HG03097 (cell line): ENCODE data around the gene FBXL7.

Experiments
- ATAC-seq: cut with Tn5 transposase; IDR thresholded peaks from one replicate; pipeline ENCODE4 v1.9.1; 2021; ENCODE audit not compliant: unreplicated experiment, low FRiP score

FBXL7 gene

DNA sequence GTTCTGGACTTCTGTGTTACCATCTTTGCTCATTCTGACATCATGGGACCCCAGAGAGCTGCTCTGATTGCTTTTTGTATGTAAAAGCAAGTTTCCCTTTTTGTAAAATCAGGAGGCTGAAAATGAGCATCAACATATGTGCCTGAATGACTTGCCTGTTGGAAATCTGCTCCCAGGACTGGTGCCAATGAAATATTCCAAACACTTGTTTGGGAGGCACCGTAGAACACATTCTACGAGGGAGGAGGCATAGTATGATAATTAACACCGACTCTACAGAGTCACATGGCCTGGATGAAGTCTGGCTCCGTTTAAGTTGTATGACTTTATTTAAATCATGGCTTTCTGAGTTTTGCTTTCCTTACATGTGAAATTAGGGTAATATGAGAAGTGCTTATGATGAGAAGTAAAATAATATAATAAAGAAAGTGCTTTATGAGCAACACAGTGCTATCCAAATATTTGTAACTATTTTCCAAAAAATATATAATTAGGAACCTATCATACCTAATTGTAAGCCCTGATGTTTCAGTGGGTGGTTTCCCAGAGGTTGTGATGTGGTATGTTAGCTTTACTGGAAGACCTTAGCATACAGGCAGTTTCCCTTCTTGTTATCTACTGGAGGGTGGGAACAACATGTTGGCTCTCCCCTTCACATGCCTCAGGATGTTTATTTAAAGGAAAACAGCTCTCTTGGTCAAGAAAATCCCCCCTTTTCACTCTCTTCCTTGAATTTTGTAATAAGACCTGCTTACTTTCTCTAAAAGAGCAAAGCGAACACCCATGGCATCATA is 238.1 kb downstream of the FBXL7 start:
- no peak for ATAC-seq

DNA sequence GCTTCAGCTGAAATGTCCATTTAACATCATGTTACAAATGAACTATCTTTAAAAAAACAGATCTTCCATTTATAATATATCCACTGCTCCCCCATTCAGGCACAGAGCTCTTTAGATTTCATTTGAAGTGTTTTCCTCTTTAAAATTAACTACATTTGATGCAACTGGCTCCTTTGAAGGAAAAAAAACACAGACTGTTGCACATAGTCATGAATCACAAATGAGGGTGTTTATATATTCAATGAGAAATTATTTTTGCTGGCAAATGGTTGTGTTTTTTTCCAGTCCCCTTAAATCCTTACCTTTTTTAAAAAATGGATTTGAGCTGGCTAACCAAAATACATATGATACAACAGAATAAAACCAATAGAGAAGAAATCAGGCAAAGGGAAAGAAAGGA is 240.4 kb downstream of the FBXL7 start:
- no peak for ATAC-seq

DNA sequence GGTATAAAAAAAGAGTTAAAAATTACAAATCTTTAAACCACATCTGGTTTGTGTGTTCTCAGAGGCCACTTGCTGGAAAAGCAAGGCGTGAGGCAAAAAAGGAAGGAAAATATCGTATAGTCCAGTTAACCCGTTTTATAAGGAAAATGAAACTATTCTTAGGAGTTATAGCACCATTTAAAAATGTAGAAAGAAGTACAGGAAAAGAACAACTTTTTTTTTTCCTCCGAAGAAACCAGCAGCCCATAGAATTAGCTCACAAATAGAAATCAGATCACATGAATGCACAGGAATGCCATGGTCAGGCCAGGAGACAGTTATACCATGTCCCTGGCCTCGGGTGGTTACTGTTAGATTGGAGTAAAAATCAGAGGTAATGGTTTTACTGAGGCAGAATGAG is 241.6 kb downstream of the FBXL7 start:
- no peak for ATAC-seq

DNA sequence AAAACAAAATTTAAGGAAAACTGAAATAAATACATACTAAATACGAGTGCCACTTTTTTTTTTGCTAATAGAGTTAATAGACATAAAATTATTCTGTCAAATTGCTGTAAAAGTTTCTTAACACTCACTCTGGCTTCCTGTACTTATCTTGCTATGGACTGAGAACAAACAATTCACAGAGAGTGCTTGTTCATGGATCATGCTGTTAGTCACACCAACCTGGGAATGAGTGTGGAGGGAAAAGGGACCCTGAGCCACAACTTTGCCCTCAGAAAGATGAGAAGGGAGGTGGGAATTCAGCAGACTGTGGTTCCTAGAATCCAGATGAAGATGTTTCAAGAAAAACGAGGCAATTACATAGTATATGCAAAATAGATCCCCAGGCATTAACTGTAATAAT is 246.9 kb downstream of the FBXL7 start:
- ATAC-seq, result no peak

DNA sequence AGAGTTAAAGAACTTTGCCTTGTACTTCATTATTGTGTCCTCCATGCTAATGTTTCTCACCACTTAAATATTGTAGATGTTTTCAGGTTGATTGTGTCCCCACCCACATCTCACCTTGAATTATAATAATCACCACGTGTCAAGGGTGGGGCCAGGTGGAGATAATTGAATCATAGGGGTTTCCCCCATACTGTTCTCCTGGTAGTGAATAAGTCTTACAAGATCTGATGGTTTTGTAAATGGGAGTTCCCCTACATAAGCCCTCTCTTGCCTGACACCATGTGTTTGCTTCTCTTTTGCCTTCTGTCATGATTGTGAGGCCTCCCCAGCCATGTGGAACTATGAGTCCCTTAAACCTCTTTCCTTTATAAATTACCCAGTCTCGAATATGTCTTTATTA is 248.3 kb downstream of the FBXL7 start:
- ATAC-seq, result no peak

- no peak for ATAC-seq
Observed at GRCh38 chr5:15752663-15753285, 252.8 kb downstream of the FBXL7 start.

GRCh38 chr5:15753752-15754151 is 253.8 kb downstream of the FBXL7 start:
- no peak for ATAC-seq

- no peak for ATAC-seq
Observed at GRCh38 chr5:15757103-15757502, 257.1 kb downstream of the FBXL7 start.

DNA sequence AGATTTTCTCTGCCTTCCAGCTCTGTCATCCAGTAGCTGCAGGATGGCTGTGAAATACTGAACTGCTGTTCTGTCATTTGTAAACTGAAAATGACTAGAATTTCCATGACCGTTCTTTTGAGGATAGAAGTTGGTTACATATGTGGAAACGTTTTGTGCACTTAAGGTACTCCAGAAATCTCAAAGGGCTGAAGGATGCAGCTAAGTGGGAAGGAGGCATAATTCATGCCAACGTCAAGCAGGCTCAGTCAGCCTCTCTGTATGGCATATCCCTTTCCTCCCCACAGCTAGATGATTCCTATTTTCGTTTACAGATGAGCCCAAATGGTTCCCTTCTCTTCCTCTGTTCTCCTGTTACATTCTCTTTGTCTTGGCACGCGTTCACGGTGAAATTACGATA is 257.6 kb downstream of the FBXL7 start:
- no peak for ATAC-seq

- no peak for ATAC-seq
Observed at GRCh38 chr5:15762668-15763067, 262.7 kb downstream of the FBXL7 start.

DNA sequence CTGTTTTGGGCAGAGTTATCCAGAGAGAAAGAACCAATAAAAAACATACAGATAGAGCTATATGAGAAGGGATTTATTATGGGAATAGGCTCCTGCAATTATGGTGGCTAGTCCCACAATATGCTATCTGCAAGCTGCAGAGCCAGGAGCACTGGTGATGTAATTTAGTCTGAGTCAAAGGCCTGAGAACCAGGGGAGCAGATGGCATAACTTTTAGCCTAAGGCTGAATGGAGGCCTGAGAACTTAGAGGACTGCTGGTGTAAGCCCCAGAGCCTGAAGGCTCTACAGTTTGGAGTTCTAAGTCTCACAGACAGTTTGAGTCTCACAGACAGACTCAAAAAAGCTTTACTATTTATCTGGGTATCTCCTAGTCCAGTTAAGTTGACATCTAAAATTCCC is 263.8 kb downstream of the FBXL7 start:
- no peak for ATAC-seq

- ATAC-seq, result no peak
Observed at GRCh38 chr5:15768936-15769335, 269.0 kb downstream of the FBXL7 start.

DNA sequence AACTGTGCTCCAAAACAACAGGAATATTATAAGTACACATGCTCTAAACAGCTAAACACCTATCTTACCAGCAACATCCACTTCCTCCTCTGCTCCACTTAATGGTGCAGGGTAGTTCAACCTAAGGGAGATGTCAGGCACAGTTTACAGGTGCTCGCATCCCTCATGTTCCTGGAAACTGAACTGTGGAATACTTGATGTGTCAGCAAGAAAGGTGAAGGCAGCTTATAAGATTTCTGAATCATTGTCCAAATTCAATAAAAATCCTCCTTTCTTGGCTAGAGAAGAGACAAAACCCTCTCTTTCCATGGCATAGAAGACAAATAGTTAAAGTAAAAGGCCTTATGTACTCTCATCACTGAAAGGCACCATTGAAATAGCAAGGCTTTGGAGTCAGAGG is 272.2 kb downstream of the FBXL7 start:
- no peak for ATAC-seq

DNA sequence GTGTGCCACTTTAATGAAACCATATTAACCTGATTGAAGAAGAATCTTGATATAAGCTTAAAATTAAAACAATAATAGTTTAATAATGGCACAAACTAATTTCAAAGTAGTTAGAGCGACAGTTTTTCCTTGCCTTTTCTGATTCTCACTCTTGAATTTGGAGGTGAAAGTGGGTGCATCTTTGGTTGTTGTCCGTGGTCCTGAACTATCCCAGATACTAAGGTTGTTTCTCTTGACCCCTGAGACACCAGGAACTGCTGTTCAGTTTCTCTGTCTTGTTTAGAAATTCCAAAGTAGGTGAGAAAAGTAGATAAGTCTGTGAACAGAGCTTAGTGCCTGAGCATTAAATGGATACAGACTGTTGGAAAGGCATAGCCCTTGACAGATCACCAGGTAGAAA is 274.7 kb downstream of the FBXL7 start:
- ATAC-seq, result no peak

DNA sequence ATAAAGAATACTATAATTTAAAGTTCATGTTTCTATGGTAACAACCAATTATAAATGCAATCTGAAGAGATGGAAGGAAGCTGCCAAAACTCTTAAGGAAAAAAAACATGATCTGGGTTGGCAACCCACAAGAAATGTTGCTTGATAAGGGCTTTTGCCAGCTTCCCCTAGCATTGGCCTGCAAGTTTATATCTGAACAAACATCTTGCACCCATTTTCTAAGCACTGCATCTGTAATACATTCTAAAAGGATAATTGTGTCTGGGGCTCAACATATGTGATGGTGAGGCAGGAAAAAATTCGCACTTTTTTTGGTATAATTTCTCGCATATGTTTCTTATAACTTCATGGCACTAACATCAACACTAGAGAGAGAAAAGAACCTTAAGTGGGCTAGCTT is 276.4 kb downstream of the FBXL7 start:
- no peak for ATAC-seq

DNA sequence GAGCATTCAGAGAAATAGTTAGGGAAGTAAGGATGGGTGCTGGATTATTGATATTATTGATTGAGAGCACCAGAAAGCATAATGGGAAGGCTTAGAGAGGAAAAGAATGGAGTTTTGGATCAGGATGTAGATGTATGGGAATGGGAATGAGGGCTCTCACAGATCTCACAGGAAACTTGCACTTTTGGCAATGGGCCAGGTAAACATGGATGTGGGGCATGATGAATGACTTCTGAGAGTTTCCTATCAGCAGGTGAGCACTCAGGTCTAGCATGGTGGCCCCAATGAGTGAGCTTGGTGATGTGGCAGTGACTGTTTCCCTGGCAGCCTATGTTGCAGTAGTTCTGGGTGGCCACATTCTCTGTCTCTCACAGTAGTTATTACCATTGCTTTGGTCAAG is 283.8 kb downstream of the FBXL7 start:
- no peak for ATAC-seq

- ATAC-seq, result no peak
Observed at GRCh38 chr5:15785531-15785981, 285.6 kb downstream of the FBXL7 start.

DNA sequence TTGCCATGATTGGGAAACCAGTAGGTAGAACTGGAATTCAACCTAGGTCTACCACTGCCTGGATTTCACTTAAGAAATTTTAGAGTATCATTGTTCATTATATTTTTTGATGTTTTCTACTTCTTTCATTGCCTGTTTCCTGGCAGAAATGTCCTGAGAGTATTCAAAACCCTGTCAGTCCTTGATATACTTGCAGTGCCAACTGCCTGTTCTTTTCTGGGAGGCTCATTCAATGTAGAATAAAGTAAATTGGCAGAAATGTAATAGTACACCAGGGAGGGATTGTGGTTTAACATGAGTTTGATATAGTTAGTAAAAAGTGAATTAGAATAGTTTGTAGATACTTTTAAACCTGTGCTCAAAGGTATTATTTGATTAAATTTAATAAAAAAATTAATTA is 286.3 kb downstream of the FBXL7 start:
- ATAC-seq, result no peak

- ATAC-seq, result no peak
Observed at GRCh38 chr5:15786884-15787283, 286.9 kb downstream of the FBXL7 start.

DNA sequence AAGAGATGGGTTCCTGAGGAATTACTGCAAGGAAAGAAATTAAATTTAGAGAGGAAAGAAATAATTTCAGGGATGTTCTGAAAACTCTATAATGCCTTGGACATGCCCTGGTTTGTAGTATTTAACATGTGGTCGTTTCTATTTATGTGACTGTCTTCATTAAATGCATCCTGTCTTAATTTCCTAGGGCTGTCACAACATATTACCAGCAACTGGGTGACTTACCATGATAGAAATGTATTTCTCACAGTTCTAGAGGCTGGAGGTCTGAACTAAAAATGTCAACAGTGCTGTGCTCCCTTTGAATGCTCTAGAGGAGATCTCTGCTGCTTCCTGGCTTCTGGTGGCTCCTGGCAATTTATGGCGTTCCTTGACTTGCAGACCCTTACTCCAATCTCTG is 287.7 kb downstream of the FBXL7 start:
- no peak for ATAC-seq

GRCh38 chr5:15789642-15790041 is 289.7 kb downstream of the FBXL7 start:
- no peak for ATAC-seq

DNA sequence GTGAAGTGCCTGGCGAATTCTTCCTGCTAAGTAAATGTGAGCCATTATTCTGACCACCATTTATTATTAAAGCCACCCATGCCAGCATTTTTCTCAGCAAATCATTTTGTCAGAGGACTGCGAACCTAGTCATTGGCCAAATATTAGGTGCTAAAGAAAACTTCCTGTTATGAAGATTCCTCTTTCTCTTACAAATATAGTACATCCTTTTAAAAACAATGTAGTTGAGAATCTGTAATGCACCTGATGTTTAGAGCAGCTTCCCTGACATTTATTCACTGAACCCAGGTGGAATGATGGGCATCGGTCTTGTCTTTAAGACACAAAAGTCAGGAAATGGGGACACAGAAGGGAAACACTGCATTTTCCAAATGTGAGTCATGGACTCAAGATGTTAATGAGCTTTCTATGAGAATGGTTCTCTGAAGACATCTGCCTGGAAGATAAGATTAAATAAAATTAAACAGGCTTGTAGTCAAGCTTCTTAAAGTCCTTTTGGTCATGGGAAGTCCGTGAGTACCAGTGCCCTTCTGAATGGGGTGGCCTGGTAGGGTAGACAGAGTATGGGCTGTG is 290.6 kb downstream of the FBXL7 start:
- ATAC-seq, result no peak
